ENCODE data around the gene ACADSB. TPM values are rescaled to one million over a fixed set of nuclear protein-coding genes. Genes with fewer than 3 reads are reported as not detected.

Gene ACADSB
- total and polyA plus RNA-seq, 2 experiments from 2014 or later = 3.7 to 6.5 TPM

Other genes with a start within 250 kb of the ACADSB start
- 2.8 and 4.1 TPM in 2 replicates for gene CUZD1, start 163.1 kb upstream of the ACADSB start, total RNA-seq (2014; rRNA removed; shearing (Covaris generic))
- gene CUZD1, start 163.1 kb upstream of the ACADSB start, polyA plus RNA-seq (2016; fragmentation: Nextera tagmentation; extraction: Ambion mirVana) = 2.5 and 3.1 TPM in 2 replicates
- 6.5 and 10.9 TPM in 2 replicates for gene FAM24B, start 129.4 kb upstream of the ACADSB start, total RNA-seq (2014; rRNA removed; shearing (Covaris generic))
- gene FAM24B, start 129.4 kb upstream of the ACADSB start, polyA plus RNA-seq (2016; fragmentation: Nextera tagmentation; extraction: Ambion mirVana) = 14.5 and 14.8 TPM in 2 replicates
- not detected in 2 replicates for gene FAM24A, start 98.4 kb upstream of the ACADSB start, total RNA-seq (2014; rRNA removed; shearing (Covaris generic))
- not detected in 2 replicates for gene FAM24A, start 98.4 kb upstream of the ACADSB start, polyA plus RNA-seq (2016; fragmentation: Nextera tagmentation; extraction: Ambion mirVana)
- gene C10orf88, start 54.8 kb upstream of the ACADSB start, total RNA-seq (2014; rRNA removed; shearing (Covaris generic)) = 11.1 and 17.9 TPM in 2 replicates
- 4.3 and 5.6 TPM in 2 replicates for gene C10orf88, start 54.8 kb upstream of the ACADSB start, polyA plus RNA-seq (2016; fragmentation: Nextera tagmentation; extraction: Ambion mirVana)
- gene PSTK, start 28.6 kb upstream of the ACADSB start, total RNA-seq (2014; rRNA removed; shearing (Covaris generic)) = 2.3 and 4.8 TPM in 2 replicates
- 9.3 and 9.9 TPM in 2 replicates for gene PSTK, start 28.6 kb upstream of the ACADSB start, polyA plus RNA-seq (2016; fragmentation: Nextera tagmentation; extraction: Ambion mirVana)
- gene IKZF5, start 211 bp upstream of the ACADSB start, total RNA-seq (2014; rRNA removed; shearing (Covaris generic)) = 10.5 and 10.7 TPM in 2 replicates
- gene IKZF5, start 211 bp upstream of the ACADSB start, polyA plus RNA-seq (2016; fragmentation: Nextera tagmentation; extraction: Ambion mirVana) = 5.2 and 6.9 TPM in 2 replicates
- 0.23 and 0.35 TPM in 2 replicates for gene HMX3, start 127.0 kb downstream of the ACADSB start, total RNA-seq (2014; rRNA removed; shearing (Covaris generic))
- gene HMX3, start 127.0 kb downstream of the ACADSB start, polyA plus RNA-seq (2016; fragmentation: Nextera tagmentation; extraction: Ambion mirVana) = not detected in 2 replicates
- gene HMX2, start 139.1 kb downstream of the ACADSB start, total RNA-seq (2014; rRNA removed; shearing (Covaris generic)) = 0.97 and 2.6 TPM in 2 replicates
- gene HMX2, start 139.1 kb downstream of the ACADSB start, polyA plus RNA-seq (2016; fragmentation: Nextera tagmentation; extraction: Ambion mirVana) = 3.1 and 3.4 TPM in 2 replicates
- 272 and 361 TPM in 2 replicates for gene BUB3, start 145.4 kb downstream of the ACADSB start, total RNA-seq (2014; rRNA removed; shearing (Covaris generic))
- gene BUB3, start 145.4 kb downstream of the ACADSB start, polyA plus RNA-seq (2016; fragmentation: Nextera tagmentation; extraction: Ambion mirVana) = 197 and 243 TPM in 2 replicates